GM08714 (cell line): ENCODE data around the gene CSAD.

Source experiments
- H3K4me3 ChIP-seq: fragments of 200-500 bp; sonication (Bioruptor generic); 2 replicates; pipeline ENCODE4 v1.5.1; 2014; ENCODE audit warnings: mild to moderate bottlenecking, low read length, inconsistent platforms
- ZNF274 ChIP-seq: IDR thresholded peaks from 2 replicates; pipeline ENCODE4 v1.6.1; 2012; ENCODE audit warnings: mild to moderate bottlenecking, low read depth, low read length

Gene CSAD

GRCh38 chr12:53198486-53199110, 17.9 kb upstream of the CSAD start:
- TF ChIP-seq ZNF274: no peak
- no peak overlapping the region for H3K4me3 ChIP-seq

GRCh38 chr12:53197011-53197640, 16.4 kb upstream of the CSAD start:
- TF ChIP-seq ZNF274: no peak
- no peak overlapping the region for H3K4me3 ChIP-seq

- TF ChIP-seq ZNF274: no peak
- H3K4me3 ChIP-seq: no peak overlapping the region
Measured at GRCh38 chr12:53196486-53196885, 15.8 kb upstream of the CSAD start.

- no peak for TF ChIP-seq ZNF274
- H3K4me3 ChIP-seq: no peak overlapping the region
Measured at GRCh38 chr12:53195516-53196420, 15.0 kb upstream of the CSAD start.

- TF ChIP-seq ZNF274: no peak
- H3K4me3 ChIP-seq: no peak overlapping the region
Measured at GRCh38 chr12:53194973-53195372, 14.2 kb upstream of the CSAD start.

- TF ChIP-seq ZNF274: no peak
- no peak overlapping the region for H3K4me3 ChIP-seq
Measured at GRCh38 chr12:53193985-53194716, 13.4 kb upstream of the CSAD start.

- no peak for TF ChIP-seq ZNF274
- no peak overlapping the region for H3K4me3 ChIP-seq
Measured at GRCh38 chr12:53193040-53193439, 12.3 kb upstream of the CSAD start.

GRCh38 chr12:53192531-53193021, 11.9 kb upstream of the CSAD start:
- no peak for TF ChIP-seq ZNF274
- no peak overlapping the region for H3K4me3 ChIP-seq

GRCh38 chr12:53191885-53192530, 11.3 kb upstream of the CSAD start:
- no peak for TF ChIP-seq ZNF274
- no peak overlapping the region for H3K4me3 ChIP-seq

GRCh38 chr12:53191096-53191884, 10.6 kb upstream of the CSAD start:
- H3K4me3 ChIP-seq: no peak overlapping the region
- TF ChIP-seq ZNF274: no peak

GRCh38 chr12:53190108-53190729, 9.5 kb upstream of the CSAD start:
- no peak for TF ChIP-seq ZNF274
- H3K4me3 ChIP-seq: no peak overlapping the region

- TF ChIP-seq ZNF274: no peak
- H3K4me3 ChIP-seq: no peak overlapping the region
Measured at GRCh38 chr12:53187145-53187899, 6.6 kb upstream of the CSAD start.
